ENCODE measurements around the gene WDR5. TPM values are rescaled to one million over a fixed set of nuclear protein-coding genes. Genes with fewer than 3 reads are reported as not detected.

The WDR5 gene
- polyA plus RNA-seq, 1 of the 3 experiments (the other 2 are of a cell fraction) = 36.6 TPM

- peak; percentile 28 for DNase-seq
- CTCF ChIA-PET = interaction anchor here (1.0 to 2.8 kb wide), 4 partner anchors 9 to 599 kb away, joined by 3 to 21 read pairs (median 12); no protein-coding TSS in a partner anchor
Observed at GRCh38 chr9:134179918-134180785, 44.3 kb downstream of the WDR5 start.

More at GRCh38 chr9:134179918-134180785, 44.3 kb downstream of the WDR5 start:
- Histone ChIP-seq H3K9me2 (no peaks in the 10 kb centered on the region), H3K9me3 (no peaks in the 10 kb centered on the region), H3K27ac (ENCODE audit: low read depth in 2 of 2, low read length in 1 of 2) (no peak overlapping the region), H3K4me2 (no peak overlapping the region), H3K4me1 (ENCODE audit: control insufficient read depth in 1 of 2, insufficient read depth in 2 of 2, low read depth in 1 of 2, low read length in 1 of 2) (peaks cover 0 to 2% of the 10 kb centered on the region in 2 experiments; a peak in 1 of 4 replicates), H3F3A (replicated peaks; ENCODE audit: insufficient read depth) (no peaks in the 10 kb centered on the region), H3K4me3 (ENCODE audit: low read depth in 2 of 2, low read length in 1 of 2) (no peak overlapping the region), H3K27me3 (ENCODE audit: insufficient read depth) (0 out of 2 replicates have a peak, but pooled peaks cover 7% of the 10 kb centered on the region), H3K79me2 (ENCODE audit: insufficient read depth) (no peaks in the 10 kb centered on the region), H3K9ac (no peak overlapping the region), H4K20me1 (ENCODE audit: insufficient read depth) (no peaks in the 10 kb centered on the region), H2AFZ (ENCODE audit: low read depth) (no peak overlapping the region), H3K36me3 (replicated peaks in 1 of 2; ENCODE audit: control insufficient read depth in 1 of 2, insufficient read depth in 2 of 2, low read length in 1 of 2) (no peaks in the 10 kb centered on the region)
- TF ChIP-seq EZH2phosphoT487 (IDR thresholded peaks at IDR 0.05; ENCODE audit: borderline replicate concordance, low read depth) = no peak
- no peak for TF ChIP-seq RAD21 (IDR thresholded peaks at IDR 0.05; ENCODE audit: low read length)
- TF ChIP-seq, protein P1, sequence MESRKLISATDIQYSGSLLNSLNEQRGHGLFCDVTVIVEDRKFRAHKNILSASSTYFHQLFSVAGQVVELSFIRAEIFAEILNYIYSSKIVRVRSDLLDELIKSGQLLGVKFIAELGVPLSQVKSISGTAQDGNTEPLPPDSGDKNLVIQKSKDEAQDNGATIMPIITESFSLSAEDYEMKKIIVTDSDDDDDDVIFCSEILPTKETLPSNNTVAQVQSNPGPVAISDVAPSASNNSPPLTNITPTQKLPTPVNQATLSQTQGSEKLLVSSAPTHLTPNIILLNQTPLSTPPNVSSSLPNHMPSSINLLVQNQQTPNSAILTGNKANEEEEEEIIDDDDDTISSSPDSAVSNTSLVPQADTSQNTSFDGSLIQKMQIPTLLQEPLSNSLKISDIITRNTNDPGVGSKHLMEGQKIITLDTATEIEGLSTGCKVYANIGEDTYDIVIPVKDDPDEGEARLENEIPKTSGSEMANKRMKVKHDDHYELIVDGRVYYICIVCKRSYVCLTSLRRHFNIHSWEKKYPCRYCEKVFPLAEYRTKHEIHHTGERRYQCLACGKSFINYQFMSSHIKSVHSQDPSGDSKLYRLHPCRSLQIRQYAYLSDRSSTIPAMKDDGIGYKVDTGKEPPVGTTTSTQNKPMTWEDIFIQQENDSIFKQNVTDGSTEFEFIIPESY (IDR thresholded peaks at IDR 0.05; ENCODE audit: borderline replicate concordance, low read depth) = no peak
- TF ChIP-seq GATA2 (CRISPR knock-in tag; IDR thresholded peaks at IDR 0.05) = no peak
- TF ChIP-seq CHD2 (IDR thresholded peaks at IDR 0.05; ENCODE audit: low read length, partially characterized antibody) = no peak
- TF ChIP-seq RFX5 (IDR thresholded peaks at IDR 0.05; ENCODE audit: low read length) = no peak
- no peak for TF ChIP-seq ELF1 (IDR thresholded peaks at IDR 0.05)
- TF ChIP-seq PBX3 (IDR thresholded peaks at IDR 0.05) = no peak
- TF ChIP-seq MEF2A (IDR thresholded peaks at IDR 0.05; ENCODE audit: borderline replicate concordance, low read depth) = no peak
- TF ChIP-seq FOSL2 (IDR thresholded peaks at IDR 0.05; ENCODE audit: borderline replicate concordance, low read depth) = no peak
- TF ChIP-seq NRF1 (IDR thresholded peaks at IDR 0.05; ENCODE audit: low read depth, low read length) = no peak
- TF ChIP-seq, protein P2, sequence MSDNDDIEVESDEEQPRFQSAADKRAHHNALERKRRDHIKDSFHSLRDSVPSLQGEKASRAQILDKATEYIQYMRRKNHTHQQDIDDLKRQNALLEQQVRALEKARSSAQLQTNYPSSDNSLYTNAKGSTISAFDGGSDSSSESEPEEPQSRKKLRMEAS (IDR thresholded peaks at IDR 0.05; ENCODE audit: low read depth) = no peak
- POLR2A ChIA-PET = no interaction called here
- WGBS (ENCODE audit: low lambda C conversion rate) = 77% methylated on average over 29 of the region's 29 CpGs
